Keratinocyte (primary cell): Measurements from ENCODE around the gene BATF3.

Experiments
- EZH2 ChIP-seq: IDR thresholded peaks from one replicate; pipeline ENCODE4 v1.6.1; 2012; ENCODE audit warnings: inconsistent platforms, mild to moderate bottlenecking, low read length, moderate library complexity
- TF ChIP-seq, protein P1 (sequence below), 3 experiments: IDR thresholded peaks in 1 of 3; conservative IDR thresholded peaks in 1 of 3; optimal IDR thresholded peaks in 1 of 3; 2 replicates in 2 of 3; 3 replicates in 1 of 3; pipeline versions ENCODE3 to v1.5.1; 2011; ENCODE audit warnings: low read length in 3 of 3, mild to moderate bottlenecking in 3 of 3, moderate library complexity in 2 of 3, control low read depth in 1 of 3, inconsistent platforms in 1 of 3; ENCODE audit not compliant: insufficient read depth in 2 of 3; ENCODE audit errors: extremely low read depth in 1 of 3

DNA sequence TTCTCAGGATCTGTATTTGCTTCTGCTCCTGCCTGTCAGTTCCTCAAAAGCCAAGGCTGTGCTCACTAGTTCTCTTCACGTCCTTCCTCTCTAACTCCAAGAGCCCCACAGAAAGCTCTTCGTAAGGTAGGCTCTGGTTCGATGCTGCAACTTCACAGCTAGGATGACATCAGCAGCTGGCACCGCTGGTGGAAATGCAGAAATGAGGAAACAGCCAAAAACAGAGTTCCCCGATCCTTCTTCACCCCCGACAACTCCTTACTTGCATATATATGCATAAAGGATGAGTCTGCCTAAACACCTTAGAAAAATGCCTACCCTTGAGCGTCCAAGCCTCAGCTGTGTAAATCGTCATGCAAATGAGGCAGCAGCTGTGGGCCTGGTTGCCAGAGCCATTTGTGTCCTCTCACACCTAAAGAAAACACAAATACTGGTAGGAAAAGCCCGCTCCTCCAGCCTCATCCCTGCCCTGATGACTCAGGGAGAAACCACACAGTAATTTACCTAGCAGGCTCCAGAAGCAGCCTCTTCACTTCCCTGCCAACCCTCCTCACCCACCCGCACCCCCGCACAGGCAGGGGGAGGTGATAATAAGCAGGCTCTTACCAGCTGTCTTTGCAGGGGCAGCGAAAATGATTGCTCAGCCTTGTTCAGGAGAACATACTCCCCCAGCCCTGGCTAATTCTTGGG is 28.2 kb downstream of the BATF3 start:
- TF ChIP-seq, protein P1, sequence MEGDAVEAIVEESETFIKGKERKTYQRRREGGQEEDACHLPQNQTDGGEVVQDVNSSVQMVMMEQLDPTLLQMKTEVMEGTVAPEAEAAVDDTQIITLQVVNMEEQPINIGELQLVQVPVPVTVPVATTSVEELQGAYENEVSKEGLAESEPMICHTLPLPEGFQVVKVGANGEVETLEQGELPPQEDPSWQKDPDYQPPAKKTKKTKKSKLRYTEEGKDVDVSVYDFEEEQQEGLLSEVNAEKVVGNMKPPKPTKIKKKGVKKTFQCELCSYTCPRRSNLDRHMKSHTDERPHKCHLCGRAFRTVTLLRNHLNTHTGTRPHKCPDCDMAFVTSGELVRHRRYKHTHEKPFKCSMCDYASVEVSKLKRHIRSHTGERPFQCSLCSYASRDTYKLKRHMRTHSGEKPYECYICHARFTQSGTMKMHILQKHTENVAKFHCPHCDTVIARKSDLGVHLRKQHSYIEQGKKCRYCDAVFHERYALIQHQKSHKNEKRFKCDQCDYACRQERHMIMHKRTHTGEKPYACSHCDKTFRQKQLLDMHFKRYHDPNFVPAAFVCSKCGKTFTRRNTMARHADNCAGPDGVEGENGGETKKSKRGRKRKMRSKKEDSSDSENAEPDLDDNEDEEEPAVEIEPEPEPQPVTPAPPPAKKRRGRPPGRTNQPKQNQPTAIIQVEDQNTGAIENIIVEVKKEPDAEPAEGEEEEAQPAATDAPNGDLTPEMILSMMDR (optimal IDR thresholded peaks at IDR 0.05 in 1 of 3, IDR thresholded peaks at IDR 0.05 in 1 of 3, conservative IDR thresholded peaks at IDR 0.05 in 1 of 3; ENCODE audit: extremely low read depth in 1 of 3, insufficient read depth in 2 of 3, low read length in 3 of 3), result no peak
- TF ChIP-seq EZH2, result no peak
